Nephron (organoid): ENCODE measurements around the gene PALD1.

ENCODE experiments used
- H3K27ac Mint-ChIP-seq, 3 experiments: 2 replicates each; pipeline ENCODE4 v1.8.0; 2020; ENCODE audit warnings: mixed read lengths in 3 of 3, mild to moderate bottlenecking in 2 of 3, moderate library complexity in 1 of 3
- H3K27me3 Mint-ChIP-seq: 2 replicates; pipeline ENCODE4 v1.8.0; 2021; ENCODE audit warnings: low read depth, mild to moderate bottlenecking, moderate library complexity, mixed read lengths
- H3K36me3 Mint-ChIP-seq: 2 replicates; pipeline ENCODE4 v1.8.0; 2020; ENCODE audit warnings: low read depth, mixed read lengths
- H3K4me1 Mint-ChIP-seq: 2 replicates; pipeline ENCODE4 v1.8.0; 2020; ENCODE audit warnings: mixed read lengths
- H3K4me3 Mint-ChIP-seq, 3 experiments: 2 replicates each; pipeline ENCODE4 v1.8.0; 2020; ENCODE audit warnings: mild to moderate bottlenecking in 3 of 3, mixed read lengths in 3 of 3, moderate library complexity in 2 of 3
- H3K9me3 Mint-ChIP-seq: 2 replicates; pipeline ENCODE4 v1.8.0; 2020; ENCODE audit warnings: mixed read lengths
- CTCF ChIP-seq, 3 experiments: fragments of 200-600 bp; sonication (generic); IDR thresholded peaks; one replicate each; pipeline ENCODE4 v1.5.0; 2021; ENCODE audit warnings: antibody characterized with exemption in 3 of 3; ENCODE audit not compliant: unreplicated experiment in 3 of 3

Gene PALD1

GRCh38 chr10:70564901-70565351, 86.4 kb downstream of the PALD1 start:
- Mint-ChIP-seq H3K27me3 (peaks cover 4% of the 10 kb centered on the region), H3K4me1 (peaks cover 30% of the 10 kb centered on the region), H3K9me3 (no peaks in the 10 kb centered on the region), H3K36me3 (no peaks in the 10 kb centered on the region), H3K4me3 (no peak overlapping the region), H3K27ac (peak overlapping the region in 1 of 3 experiments; percentile 15)
- no peak for TF ChIP-seq CTCF (IDR thresholded peaks at IDR 0.05; ENCODE audit: unreplicated experiment in 3 of 3)

DNA sequence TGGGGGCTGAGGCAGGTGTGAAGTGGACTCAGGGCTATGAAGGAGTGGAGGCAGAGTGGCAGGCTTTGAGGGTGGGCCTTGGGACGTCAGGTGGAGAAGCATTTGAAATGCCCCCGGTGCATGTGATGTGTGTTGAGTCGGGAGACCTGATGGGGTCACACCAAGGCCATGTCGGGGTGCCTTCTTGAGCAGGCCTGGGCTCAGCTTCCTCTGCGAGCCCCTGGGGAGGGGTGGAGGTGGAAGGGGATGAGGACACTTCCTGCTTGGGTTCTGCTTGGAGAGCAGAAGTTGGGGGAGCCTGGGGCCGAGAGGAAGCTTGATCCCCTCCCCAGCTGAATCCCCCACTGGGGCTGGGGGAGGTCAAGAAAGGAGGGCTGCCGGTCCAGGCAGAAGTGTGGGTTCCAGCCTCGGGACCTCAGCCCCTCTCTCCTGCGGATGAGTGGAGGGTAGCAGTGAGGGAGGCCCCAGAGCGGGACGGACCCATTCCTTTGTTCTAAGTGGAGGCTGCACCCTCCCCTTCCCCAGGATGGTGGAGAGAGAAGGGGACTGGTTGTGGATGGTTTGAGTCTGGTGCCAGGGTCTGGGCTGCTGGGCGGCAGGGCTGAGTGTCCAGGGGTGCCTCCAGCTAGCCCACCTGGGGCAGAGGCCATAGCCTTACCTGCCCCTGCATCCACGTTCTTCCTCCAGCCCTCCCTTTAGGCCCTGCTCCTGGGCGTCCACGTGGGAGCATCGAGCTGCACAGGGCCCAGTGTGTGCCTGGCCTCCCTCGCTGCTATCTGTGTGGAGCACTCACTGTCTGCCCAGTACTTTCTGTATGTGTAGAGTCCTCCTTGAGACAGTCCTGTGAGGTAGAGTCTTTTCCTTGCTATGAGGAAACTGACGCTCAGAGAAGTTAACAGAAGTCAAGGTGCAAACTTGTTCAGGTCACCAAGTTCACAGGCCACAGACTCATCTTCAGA, 87.3 kb downstream of the PALD1 start:
- Mint-ChIP-seq H3K27ac (peak overlapping the region in 1 of 3 experiments; percentile 15), H3K4me1 (peaks cover 25% of the 10 kb centered on the region), H3K27me3 (peaks cover 4% of the 10 kb centered on the region), H3K9me3 (no peaks in the 10 kb centered on the region), H3K36me3 (no peaks in the 10 kb centered on the region), H3K4me3 (no peak overlapping the region)
- no peak for TF ChIP-seq CTCF (IDR thresholded peaks at IDR 0.05; ENCODE audit: unreplicated experiment in 3 of 3)

GRCh38 chr10:70566515-70567290, 88.1 kb downstream of the PALD1 start:
- Mint-ChIP-seq H3K27me3 (peaks cover 4% of the 10 kb centered on the region), H3K36me3 (no peaks in the 10 kb centered on the region)

GRCh38 chr10:70567603-70568002, 89.0 kb downstream of the PALD1 start:
- TF ChIP-seq CTCF (IDR thresholded peaks at IDR 0.05; ENCODE audit: unreplicated experiment in 3 of 3), result no peak
- no peak overlapping the region for H3K4me3 Mint-ChIP-seq
- peaks cover 4% of the 10 kb centered on the region for H3K27me3 Mint-ChIP-seq
- peaks cover 10% of the 10 kb centered on the region for H3K4me1 Mint-ChIP-seq
- no peaks in the 10 kb centered on the region for H3K9me3 Mint-ChIP-seq
- H3K36me3 Mint-ChIP-seq, result no peaks in the 10 kb centered on the region
- H3K27ac Mint-ChIP-seq, result no peak overlapping the region

More at GRCh38 chr10:70566515-70567290, 88.1 kb downstream of the PALD1 start:
- no peak for TF ChIP-seq CTCF (IDR thresholded peaks at IDR 0.05; ENCODE audit: unreplicated experiment in 3 of 3)
- H3K4me3 Mint-ChIP-seq, result no peak overlapping the region
- H3K4me1 Mint-ChIP-seq, result peaks cover 17% of the 10 kb centered on the region
- no peaks in the 10 kb centered on the region for H3K9me3 Mint-ChIP-seq
- no peak overlapping the region for H3K27ac Mint-ChIP-seq

GRCh38 chr10:70568113-70568512, 89.5 kb downstream of the PALD1 start:
- Mint-ChIP-seq H3K27me3 (peaks cover 5% of the 10 kb centered on the region), H3K9me3 (no peaks in the 10 kb centered on the region), H3K4me3 (no peak overlapping the region), H3K4me1 (peaks cover 5% of the 10 kb centered on the region), H3K27ac (no peak overlapping the region), H3K36me3 (no peaks in the 10 kb centered on the region)
- no peak for TF ChIP-seq CTCF (IDR thresholded peaks at IDR 0.05; ENCODE audit: unreplicated experiment in 3 of 3)
